Fibroblast of skin of left quadriceps (primary cell): ENCODE measurements around the gene HSF5.
"Not testable (repeated sequence)": the region's sequence is repeated elsewhere in the genome, so short reads cannot be mapped to it uniquely, and the experiment has no call there.

Source experiments
- DNase-seq, 2 experiments: peaks; one replicate each; pipeline ENCODE4 v3.0.0-alpha.2; 2013; ENCODE audit warnings: low read depth in 2 of 2

Gene HSF5

DNA sequence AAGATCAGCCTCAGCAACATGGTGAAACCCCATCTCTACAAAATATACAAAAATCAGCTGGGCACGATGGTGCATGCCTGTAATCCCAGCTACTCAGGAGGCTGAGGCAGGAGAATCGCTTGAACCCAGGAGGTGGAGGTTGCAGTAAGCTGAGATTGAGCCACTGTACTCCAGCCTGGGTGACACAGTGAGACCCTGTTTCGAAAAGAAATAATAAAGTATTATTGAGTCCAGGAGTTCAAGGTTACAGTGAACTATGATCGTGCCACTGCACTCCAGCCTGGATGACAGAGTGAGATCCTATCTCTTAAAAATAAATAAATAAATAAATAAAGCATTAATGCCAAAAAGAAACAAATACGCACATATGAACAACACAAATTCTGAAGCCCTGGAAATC is 6.4 kb downstream of the HSF5 start:
- not testable (repeated sequence) for DNase-seq

DNA sequence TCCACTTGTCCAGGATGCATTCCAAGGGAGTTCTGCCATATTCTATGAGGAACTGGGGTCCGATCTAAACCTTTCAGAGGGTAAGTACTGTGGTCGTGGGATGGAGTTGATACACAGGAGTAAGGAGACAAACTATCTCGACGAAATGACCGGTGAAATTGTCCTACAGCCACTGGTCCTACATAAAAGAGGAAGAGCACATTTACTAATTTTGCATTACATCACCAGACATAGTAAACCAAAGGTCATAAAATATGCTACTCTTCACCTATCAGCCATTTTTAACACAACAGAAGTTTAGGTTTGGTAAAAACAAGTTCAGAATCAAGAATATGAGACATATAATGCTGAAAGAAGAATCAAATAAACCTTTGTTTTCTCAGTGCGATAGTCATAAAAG is 8.1 kb downstream of the HSF5 start:
- DNase-seq = no peak

DNA sequence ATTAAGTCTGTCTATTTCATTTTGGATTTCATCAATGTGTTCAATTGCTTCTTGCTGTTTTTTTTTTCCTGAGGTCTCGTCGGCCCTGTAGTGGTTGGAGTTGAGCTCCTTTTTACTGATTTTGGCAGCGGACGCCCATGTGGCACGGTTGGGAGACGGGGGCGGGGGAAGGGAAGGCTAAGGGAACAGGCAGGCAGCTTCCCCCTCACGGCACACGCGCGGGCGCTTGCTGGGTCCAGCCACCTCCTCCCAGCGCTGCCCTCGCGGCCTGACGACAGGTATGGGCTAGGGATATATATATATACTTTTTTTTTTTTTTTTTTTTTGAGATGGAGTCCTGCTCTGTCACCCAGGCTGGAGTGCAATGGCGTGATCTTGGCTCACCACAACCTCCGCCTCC is 11.4 kb downstream of the HSF5 start:
- DNase-seq = no peak

DNA sequence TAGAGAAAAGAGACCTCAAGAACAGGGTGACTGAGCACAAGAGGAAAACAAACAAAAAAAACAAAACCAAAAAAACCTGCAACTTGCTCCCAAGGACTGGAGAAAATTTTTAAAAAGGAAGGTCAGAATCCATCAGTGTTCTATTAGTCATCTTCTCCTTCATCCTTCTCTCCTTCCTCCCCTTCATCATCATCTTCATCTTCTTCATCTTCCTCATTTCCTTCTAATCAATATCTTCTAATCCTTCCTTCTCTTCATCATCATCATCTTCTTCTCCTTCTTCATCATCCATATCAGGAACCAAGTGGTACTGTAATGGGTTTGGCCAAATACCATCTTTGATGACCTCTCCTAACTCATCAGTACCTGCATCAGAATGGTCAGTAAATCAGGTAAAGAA is 12.2 kb downstream of the HSF5 start:
- DNase-seq = no peak

DNA sequence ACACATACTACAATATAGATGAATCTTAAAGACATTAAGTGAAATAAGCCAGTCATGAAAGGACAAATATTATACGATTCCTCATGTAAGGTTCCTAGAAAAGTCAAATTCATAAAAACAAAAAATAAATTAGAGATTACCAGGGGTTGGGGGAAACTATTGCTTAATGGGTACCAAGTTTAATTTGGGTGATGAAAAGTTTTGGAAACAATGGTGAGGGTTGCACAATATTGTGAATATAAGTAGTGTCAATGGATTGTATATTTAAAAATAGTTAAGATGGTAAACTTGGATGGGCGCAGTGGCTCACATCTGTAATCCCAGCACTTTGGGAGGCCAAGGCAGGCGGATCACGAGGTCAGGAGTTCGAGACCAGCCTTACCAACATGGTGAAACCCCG is 17.9 kb downstream of the HSF5 start:
- no peak for DNase-seq

DNA sequence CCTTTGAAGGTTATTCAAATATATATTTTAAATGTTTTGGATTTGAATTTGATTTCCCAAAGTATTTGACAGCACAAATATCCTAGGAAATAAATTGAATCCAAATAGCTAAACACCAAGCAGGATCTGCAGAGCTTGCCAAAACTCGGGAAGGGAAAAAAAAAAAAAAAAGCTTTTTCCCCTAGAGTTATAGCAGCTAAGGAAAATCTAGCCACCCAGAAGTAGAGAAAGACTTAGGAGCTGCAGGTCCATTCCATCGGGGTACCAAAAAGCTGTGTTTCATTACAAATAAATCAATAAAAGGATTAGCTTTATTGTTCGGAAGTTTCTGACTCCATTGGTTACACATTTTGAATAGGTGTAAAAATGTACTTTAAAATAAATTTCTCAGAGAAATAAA is 19.3 kb downstream of the HSF5 start:
- no peak for DNase-seq

DNA sequence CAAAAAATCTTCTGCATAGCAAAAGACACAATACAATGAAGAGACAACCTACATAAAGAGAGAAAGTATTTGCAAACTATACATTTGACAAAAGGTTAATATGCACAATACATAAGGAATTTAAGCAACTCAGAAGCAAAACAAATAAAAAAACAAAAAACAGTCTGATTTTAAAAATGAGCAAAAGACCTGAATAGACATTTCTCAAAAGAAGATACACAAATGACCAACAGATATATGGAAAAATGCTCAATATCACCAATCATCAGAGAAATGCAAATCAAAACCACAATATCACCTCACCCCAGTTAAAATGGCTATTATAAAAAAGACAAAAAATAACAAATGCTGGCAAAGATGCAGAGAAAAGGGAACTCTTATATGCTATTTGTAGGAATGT is 32.7 kb downstream of the HSF5 start:
- no peak for DNase-seq

DNA sequence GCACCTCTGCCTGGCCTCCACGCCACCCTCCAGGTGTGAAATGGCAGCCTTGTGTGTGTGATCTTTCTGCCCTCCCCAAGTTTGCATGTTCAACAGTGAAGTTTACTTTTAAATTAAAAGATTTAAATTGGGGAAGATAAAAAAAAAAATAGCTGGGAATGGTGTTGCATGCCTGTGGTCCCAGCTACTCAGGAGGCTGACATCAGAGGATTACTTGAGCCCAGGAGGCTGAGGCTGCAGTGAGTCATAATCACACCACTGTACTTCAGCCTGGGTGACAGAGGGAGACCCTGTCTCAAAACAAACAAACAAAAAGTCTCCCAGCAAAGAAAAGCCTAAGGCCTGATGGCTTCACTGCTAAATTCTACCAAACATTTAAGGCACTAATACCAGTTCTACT is 35.5 kb downstream of the HSF5 start:
- DNase-seq = no peak

DNA sequence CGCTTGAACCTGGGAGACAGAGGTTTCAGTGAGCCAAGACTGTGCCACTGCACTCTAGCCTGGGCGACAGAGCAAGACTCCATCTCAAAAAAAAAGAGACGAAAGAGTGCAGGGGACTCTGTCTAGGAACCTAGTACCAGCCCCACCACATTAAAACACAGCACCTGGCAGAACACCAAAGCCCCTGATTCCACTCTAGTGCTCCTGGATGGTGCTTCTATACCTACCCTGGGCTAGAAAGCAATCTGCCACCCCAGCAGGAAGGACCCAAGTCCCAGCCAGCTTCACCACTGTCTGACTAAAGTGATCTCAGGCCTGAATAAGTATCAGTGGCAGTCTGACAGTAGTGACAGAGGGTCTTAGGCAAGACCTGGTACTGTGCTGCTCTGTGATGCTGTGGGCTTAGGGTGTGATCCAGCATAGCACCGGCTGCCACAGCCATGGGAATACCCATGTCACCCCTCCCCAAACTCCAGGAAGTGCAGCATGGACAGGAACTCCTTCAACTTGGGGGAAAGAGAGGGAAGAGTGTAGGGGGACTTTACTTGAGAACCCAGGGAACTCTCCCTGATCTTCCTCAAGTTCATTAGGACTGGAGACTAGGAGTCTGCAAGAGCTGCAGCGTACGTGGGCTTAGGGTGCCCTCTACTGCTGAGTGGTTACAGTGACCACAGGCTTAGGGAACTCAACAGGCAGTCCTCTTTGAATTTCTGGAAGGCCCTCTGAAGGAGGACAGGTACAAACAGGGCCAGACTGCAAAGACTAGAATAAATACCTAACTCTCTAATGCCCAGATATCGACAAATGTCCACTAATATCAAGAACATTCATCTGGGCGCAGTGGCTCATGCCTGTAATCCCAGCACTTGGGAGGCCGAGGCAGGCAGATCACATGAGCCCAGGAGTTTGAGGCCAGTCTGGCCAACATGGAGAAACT is 40.9 kb downstream of the HSF5 start:
- peak; percentile 61 to 62 for DNase-seq

DNA sequence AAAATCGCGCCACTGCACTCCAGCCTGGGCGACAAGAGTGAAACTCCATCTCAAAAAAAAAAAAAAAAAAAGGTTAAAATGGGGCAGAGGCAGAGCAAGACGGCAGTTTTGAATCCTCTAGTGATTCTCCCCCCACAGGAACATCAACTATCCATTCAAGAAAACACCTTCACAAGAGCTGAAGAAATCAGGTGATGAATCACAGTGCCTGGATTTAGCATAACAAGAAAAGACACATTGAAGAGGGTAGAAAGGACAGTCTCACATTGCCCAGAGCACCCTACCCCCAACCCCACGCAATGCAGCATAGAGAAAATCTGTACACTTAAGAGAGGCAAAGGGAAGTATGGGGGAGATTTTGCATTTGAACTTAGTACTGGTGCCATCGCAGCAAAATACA is 42.1 kb downstream of the HSF5 start:
- no peak for DNase-seq

DNA sequence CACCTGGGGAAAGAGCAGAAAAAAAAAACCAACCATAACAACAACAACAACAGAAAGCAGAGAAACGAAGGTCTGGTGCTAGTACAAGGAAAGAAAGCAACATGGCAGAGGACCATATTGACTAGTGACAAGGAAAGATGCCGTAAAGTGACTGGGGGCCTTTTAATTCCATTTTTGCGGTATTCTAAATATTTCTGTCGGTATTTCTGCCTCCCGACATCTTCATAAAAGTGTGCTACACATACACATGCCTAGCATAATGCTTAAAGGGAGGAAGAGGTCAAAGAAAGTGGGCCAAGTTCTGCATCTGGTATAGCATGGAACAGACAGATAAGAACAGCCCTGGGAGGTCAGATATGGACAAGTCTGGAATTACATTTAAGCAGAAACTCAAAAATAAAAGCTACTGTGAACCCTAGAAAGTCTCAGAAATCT is 51.4 kb downstream of the HSF5 start:
- DNase-seq = no peak

DNA sequence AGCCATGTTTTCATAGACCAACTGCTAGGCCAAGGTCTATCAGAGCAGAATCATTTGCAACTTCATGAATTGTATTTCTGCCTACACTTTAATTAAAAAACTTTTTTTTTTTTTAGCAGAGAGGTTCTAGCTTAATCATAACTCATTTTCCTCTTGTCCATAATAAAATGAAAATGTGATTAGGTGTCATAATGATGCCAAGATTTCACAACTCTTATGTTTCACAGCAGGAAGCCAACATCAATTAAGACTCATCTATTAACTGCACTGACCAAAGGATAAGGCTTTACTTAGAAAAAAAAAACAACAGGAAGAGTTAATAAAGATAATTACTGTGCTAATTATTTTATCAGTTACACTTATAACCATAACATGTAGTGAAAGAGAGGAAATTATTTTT is 52.0 kb downstream of the HSF5 start:
- no peak for DNase-seq

DNA sequence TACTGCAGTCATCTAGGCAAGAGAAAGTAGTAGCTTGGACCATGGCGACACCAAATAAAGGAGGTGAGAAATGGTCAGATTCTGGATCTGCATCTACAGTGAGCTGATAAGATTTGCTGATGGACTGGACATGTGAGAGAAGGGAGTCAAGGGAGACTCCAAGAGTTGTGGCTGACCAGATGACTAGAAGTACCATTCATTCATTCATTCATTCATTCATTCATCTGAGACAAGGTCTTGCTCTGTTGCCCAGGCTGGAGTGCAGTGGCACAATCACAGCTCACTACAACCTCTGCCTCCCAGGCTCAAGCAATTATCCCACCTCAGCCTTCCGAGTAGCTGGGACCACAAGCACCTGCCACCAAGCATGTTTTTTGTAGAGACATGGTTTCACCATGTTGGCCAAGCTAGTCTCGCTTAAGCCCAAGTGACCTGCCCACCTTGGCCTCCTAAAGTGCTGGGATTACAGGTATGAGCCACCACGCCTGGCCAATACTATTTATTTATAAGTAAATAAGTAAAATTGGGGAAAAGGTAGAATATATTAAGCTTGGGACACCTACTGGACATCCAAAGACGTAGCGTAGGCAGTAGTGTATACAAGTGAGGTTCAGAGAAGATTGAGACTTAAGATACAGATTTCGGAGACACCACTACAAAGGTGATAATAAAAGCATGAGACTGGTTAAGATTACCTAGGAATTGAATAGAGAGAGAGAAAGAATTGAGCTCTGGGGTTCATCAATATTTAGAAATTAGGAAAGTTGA is 55.2 kb downstream of the HSF5 start:
- DNase-seq = no peak

DNA sequence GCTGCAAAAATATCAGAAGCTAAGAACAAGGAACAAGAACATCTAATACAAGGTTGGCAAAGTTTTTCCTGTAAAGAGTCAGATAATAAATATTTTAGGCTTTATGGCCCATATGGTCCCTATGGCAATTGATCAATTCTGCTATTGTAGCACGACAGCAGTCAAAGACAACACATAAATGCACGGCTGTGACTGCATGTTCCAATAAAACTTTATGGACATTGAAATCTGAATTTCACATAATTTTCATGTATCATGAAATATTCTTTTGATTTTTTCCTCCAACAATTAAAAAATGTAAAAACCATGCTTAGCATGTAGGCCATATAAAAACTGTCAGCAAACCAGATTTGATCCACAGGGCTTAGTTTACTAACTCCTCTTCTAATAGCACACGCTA is 60.4 kb downstream of the HSF5 start:
- no peak for DNase-seq

DNA sequence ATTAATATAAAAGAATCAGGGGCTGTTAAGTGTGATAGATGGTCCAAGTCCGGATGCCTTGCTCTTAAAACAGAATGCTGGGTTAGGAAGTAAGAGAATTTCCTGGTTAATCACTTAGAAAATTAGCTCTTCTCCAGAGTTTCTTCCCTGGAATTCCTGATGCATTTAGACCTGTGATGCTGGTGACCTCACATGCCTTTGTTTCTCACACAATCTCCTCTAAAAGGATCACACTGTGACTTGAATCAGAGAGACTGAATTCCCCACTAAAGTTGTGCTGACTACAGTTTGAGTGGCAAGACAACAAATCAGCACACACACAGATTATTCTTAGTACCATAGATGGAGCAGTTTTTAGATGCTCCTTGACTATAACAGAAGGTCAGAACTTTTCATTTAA is 66.5 kb downstream of the HSF5 start:
- no peak for DNase-seq

DNA sequence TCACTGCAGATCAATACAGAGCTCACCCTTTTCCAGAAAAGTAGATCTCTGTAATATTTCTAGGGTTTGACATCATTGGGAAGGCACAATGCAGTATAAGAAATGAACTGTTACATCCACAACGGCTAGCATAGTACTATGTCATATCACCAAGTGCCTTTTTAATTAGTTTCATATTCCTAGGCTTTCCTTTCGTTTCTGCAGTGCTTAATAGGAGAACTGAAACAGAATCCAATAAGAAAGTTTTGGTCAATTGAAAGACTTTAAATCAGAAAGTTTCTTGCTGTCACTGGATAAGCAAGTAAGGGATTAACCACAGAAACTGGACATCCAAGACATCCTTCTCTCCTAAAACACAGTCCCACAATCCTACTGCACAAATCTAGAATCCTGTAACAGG is 67.4 kb downstream of the HSF5 start:
- DNase-seq = no peak

DNA sequence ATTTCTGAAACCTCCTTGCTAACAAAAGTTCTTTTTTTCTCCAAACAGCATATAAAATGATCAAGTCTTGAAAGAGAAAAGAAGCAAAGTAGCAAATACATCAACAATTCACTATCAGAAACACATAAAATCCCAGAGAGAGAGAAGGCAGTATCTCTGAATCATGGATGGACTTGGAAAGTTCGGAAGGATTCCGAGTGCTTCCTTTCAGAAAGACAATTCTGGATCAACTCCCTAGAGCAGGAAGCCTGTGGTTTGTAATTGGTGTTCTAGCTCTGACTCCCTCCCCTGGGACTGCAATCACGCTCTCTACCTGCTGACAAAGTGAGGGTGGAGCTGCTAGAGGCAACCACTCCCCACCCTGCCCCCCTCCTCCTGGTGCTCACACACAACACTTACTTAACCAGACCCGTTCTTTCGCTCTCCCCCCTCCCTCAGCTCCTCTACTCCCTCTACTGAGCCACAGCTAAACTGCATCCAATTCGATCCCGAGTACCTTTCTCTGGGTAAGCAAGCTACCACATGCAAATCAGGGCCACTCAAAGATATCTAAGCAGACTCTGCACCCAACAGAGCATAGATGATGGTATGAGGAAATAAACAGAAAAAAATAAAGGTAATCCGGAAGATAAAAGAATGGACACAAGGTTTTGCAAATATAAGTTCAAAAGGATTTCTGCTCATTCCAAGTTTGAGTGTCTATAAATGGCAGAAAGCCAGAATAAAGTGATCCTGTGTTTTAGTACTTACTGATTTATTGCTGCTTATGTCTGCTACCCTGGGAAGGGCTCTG is 70.7 kb downstream of the HSF5 start, which contains the start of gene RNF43:
RNF43 (minus strand) TSS at position 235 of the 793 bp plus-strand sequence. CDS start 1,957 bp downstream, outside the sequence.
- peak; percentile 48 to 49 for DNase-seq

DNA sequence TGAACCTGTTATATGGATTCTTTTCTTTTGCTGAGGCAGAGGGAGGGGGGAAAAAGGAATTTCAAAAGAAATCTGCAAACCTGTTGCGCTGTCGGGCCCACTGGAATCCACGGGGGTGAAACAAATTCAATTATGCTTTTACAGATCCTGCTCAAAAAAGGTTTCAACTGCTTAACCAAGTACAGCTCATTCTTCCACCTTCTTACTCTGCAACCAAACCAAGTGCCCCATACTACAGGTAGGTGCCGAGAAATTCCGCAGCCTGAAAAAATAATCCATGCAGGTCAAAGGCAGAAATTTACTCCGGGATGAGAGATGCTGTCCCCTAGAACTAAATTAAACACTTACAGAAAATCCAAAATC is 71.3 kb downstream of the HSF5 start:
- no peak for DNase-seq

DNA sequence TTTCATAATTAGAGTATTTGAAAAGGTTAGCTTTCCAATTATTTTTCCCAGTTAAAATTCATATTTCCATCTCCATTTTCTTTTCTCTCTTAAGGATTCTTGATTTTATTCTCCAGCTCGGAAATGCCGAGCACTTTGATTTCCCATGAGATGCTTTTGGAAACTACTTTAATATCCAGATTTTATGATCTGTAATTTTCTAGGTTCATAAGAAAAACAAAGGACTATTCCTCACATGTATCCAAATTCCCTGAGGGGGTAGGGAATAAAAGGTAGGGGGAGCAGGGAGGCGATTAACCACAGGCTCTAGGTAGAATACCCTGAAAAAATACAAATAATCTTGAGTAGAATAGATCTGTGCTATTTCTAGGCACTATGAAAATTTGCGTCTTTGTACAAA is 71.8 kb downstream of the HSF5 start:
- no peak for DNase-seq

DNA sequence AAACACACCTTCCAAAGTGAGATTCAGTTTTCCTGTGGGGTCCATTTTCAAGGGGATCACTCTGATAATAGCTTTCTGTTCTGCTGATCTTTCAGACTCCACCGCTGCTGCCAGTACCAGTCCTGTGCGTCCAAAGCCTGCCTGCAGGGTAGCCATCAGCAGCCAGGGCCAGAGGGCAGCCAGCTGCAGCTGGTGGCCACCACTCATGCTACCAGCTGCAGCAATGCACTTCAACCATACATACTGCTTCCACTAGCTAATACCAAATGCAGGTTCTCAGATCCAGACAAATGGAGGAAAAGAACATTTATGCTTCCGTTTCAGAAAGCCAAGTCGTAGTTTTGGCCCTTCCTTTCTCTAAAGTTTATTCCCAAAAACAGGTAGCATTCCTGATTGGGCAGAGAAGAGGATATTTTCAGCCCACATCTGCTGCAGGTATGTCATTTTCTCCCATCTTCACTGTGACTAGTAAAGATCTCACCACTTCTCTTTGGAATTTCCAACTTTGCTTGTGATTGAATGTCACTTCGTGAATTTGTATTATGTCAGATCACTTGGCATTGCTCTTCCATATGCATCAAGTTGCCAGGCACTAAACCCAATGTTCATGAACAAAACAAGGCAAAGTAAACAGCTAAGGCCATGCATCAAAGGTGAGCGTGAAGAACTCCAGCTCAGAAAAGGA is 72.7 kb downstream of the HSF5 start:
- no peak for DNase-seq

DNA sequence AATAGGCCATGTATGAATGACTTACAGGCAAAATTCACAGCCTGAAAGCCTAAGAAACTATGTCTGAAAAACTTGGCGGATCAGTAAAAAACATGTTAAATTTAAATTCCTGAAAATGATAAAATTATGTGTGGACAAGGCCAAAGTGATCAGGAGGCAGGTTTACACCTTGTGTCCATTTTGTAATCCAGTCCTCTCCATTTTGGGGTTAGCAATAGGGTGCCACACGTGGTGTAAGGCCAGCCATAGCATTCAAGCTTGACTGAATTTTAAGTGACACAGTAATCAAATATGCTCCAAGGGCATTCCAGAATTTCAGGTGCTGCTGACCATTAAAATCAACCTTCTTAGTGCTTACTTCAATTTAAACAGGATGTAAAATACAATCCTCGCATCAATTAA is 73.6 kb downstream of the HSF5 start:
- DNase-seq = no peak

DNA sequence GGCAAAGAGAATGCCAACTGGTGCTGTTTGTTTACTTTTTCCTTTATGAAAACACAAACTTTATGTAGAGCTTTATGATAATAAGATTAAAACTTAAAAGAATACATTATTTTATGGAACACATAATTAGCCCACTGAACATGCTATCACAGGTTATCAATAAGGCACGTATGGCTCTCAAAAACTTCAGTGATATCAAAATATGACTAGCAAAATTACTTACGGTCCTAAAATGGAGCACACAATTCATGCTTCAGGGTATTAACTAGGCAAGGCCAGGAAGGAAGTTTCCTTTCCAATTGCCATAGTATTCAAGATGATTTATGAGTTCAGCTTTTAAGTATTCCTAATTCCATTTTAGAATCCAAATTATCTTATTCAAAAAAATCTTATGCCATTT is 74.5 kb downstream of the HSF5 start:
- no peak for DNase-seq
